Tibial nerve (tissue), 4 donors: ENCODE data around the gene TM9SF4.

Experiments used
- CTCF ChIP-seq, 5 experiments: fragments of 200-600 bp in 3 of 5; fragments of 450-650 bp in 2 of 5; sonication (generic) in 3 of 5; IDR thresholded peaks; one replicate each; pipeline ENCODE4 v1.5.1; 2016 to 2019; ENCODE audit warnings: antibody characterized with exemption in 5 of 5, mild to moderate bottlenecking in 3 of 5, moderate library complexity in 2 of 5
- EP300 ChIP-seq, 2 donors: sonication (generic); formaldehyde crosslinking; IDR thresholded peaks; one replicate each; pipeline ENCODE4 v1.6.1; 2017; ENCODE audit warnings: antibody characterized with exemption in 2 of 2, mild to moderate bottlenecking in 1 of 2
- POLR2A ChIP-seq, 2 donors: fragments of 450-650 bp; IDR thresholded peaks; one replicate each; pipeline ENCODE4 v1.6.1; 2017; ENCODE audit warnings: antibody characterized with exemption in 2 of 2, mild to moderate bottlenecking in 2 of 2, moderate library complexity in 2 of 2

DNA sequence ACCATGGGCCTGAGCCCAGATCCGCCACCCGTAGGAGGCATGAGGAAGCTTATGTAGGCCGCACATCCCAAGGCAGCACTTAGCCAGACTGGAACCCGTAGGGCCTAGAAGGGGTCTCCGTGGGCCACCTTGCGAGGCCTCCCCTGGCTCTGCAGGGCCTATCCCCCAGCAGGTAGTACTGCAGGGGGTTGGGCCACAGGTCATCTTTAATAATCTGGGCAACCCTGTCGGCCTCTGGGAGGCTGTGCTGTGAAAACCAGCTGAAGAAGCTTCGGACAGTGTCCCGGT lies 79.6 kb downstream of the TM9SF4 start:
- TF ChIP-seq CTCF (IDR thresholded peaks at IDR 0.05), result no peak
- no peak for TF ChIP-seq POLR2A (IDR thresholded peaks at IDR 0.05)
- TF ChIP-seq EP300 (IDR thresholded peaks at IDR 0.05), result no peak
